Dendritic cell treated with granulocyte-macrophage colony-stimulating factor and Interleukin-4, amounts not matched to agents 40 ng/mL and 50 ng/mL, for 4 days (primary cell): ENCODE results near the gene GTF2A1.
A peak's percentile ranks its signal among the peaks of the same experiment; 100 is the strongest.

Experiments used
- H3K27ac Mint-ChIP-seq: one replicate; pipeline ENCODE4 v1.8.0; 2022; ENCODE audit warnings: mild to moderate bottlenecking, mixed read lengths
- H3K27me3 Mint-ChIP-seq: one replicate; pipeline ENCODE4 v1.8.0; 2022; ENCODE audit warnings: mild to moderate bottlenecking, mixed read lengths
- H3K36me3 Mint-ChIP-seq: one replicate; pipeline ENCODE4 v1.8.0; 2022; ENCODE audit warnings: low read depth, mixed read lengths
- H3K4me1 Mint-ChIP-seq: one replicate; pipeline ENCODE4 v1.8.0; 2022; ENCODE audit warnings: low read depth, mixed read lengths
- H3K4me3 Mint-ChIP-seq: one replicate; pipeline ENCODE4 v1.8.0; 2022; ENCODE audit warnings: mild to moderate bottlenecking, moderate library complexity, mixed read lengths
- H3K9me3 Mint-ChIP-seq: one replicate; pipeline ENCODE4 v1.8.0; 2022; ENCODE audit warnings: mixed read lengths
- intact Hi-C: fragments of 100-400 bp; cut with micrococcal nuclease; formaldehyde crosslinking; loops from one replicate; pipeline ENCODE4 v1.15.0; 2022

Gene GTF2A1

DNA sequence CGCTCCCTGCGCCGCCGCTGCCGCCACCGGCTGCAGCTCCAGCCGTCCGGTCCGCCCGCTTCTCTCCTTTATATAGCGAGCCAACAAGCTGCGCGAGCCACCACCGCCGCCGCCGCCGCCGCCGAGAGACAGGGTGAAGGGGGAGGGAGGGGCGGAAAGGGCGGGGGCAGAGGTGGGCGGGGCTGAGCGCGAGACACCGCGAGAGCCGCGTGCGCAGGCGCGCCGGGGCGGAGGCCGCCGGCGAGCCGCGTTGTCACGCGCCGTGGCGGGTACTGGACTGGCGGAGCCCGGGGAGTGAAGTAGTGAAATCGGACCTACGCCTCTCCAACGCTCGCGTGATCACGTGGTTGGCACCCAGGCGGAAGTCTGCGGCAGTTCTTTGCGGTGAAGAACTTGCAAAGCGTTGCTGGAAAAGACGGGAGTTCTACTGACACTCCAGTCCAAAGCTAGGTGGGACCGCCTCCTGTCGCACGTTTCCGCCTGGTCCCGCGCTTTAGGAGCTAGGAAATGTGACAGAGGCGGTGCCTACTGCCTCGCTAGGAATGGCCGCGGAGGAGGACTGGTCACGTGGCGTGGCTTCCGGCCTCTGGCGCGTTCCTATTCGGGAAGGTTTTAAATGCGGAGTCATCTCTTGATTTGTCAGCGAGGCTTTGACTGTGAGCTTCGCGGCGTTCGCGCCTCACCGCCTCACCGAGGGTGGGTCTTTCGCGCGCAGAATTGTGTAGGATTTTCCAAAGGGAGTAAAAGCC, at the start of gene GTF2A1:
Gene GTF2A1 (minus strand): TSS at position 130 of the 749 bp plus-strand sequence. CDS start 441 bp downstream, outside the sequence.
- Mint-ChIP-seq H3K27ac (peak within 1 kb of the TSS; percentile 100), H3K4me1 (peaks cover 30% of the 10 kb centered on the region), H3K36me3 (peaks cover 23% of the 10 kb centered on the region), H3K4me3 (peak within 1 kb of the TSS; percentile 94), H3K27me3 (no peaks in the 10 kb centered on the region), H3K9me3 (no peaks in the 10 kb centered on the region)
- intact Hi-C loops, result loop anchor here (1.0 to 2.0 kb wide), 2 partner anchors 50 to 280 kb away; partner anchors contain the start of gene CEP128

DNA sequence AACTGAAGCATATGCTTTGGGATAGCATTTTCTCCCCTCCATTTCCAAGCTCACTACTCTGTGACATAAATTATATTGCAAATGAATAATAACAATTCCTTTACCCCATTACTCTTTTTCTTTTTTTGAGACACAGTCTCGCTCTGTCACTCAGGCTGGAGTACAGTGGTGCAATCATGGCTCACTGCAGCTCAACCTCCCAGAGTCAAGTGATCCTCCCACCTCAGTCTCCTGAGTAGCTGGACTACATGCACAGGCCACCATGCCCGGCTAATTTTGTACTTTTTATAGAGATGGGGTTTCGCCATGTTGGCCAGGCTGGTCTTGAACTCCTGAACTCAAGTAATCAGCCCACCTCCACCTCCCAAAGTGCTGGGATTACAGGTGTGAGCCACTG, 49.2 kb upstream of the GTF2A1 start:
- Mint-ChIP-seq H3K4me1 (peaks cover 15% of the 10 kb centered on the region), H3K27me3 (peaks cover 9% of the 10 kb centered on the region), H3K36me3 (peaks cover 27% of the 10 kb centered on the region), H3K9me3 (no peaks in the 10 kb centered on the region), H3K4me3 (no peak overlapping the region), H3K27ac (no peak overlapping the region)
- intact Hi-C loops, result loop anchor here (1.0 kb wide), 2 partner anchors 183 to 194 kb away; no protein-coding TSS in a partner anchor

DNA sequence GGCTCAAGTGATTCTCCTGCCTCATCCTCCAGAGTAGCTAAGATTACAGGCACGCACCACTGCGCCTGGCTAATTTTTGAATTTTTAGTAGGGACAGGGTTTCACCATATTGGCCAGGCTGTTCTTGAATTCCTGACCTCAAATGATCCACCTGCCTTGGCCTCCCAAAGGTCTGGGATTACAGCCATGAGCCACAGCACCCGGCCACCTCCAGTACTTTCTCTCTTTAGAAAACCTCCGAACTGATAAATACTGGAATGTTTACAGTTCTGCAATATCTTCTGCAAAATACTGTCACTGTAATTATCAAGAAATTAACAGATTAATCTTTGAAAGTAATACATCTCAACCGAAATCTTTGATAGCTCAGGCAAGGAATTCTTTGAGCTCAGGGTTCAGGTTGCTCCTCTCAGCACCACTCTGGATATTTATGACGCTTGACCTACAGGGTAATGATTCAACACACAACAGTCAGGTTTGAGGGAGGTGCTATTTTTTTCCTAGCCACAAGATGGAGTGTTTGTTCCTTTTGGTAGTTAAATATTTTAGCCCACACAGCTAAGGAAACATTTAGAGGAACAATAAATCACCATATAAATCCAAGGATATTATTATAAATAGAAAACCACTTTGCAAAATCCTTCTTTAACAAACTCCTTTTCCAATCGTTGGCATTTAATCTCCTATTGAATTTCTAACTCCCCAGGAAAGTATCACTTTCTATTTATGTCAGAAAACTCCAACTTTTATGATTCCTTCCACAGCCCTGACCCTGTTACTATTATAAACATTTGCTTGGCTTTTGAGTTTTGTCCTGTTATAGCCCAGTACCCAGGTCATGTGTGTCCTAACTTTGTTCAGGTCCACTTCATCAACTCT, 48.6 kb upstream of the GTF2A1 start:
- Mint-ChIP-seq H3K27ac (no peak overlapping the region), H3K9me3 (no peaks in the 10 kb centered on the region), H3K4me3 (no peak overlapping the region), H3K27me3 (peaks cover 8% of the 10 kb centered on the region), H3K4me1 (peaks cover 15% of the 10 kb centered on the region), H3K36me3 (peaks cover 24% of the 10 kb centered on the region)
- intact Hi-C loops, result loop anchor here (1.0 kb wide), 2 partner anchors 184 to 195 kb away; no protein-coding TSS in a partner anchor

DNA sequence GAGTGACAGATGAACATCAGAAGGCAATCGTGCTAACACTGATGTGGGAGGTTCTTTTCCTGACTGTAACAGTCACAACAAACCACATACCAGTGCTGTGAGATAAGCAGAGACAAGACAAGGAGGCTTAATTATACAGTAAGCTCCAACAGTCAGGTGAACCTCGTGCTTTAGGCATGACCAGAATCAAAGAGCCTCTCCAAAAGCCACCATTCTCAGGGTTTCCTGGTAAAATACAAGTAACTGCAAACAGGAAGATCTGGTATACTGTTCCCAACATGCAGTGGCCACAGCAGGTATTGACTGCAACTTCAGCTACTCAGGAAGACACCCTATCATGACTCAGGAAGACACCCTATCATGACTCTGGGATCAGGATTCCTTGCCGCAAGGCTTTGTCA, 47.3 kb upstream of the GTF2A1 start:
- Mint-ChIP-seq H3K9me3 (no peaks in the 10 kb centered on the region), H3K4me3 (no peak overlapping the region), H3K4me1 (peaks cover 15% of the 10 kb centered on the region), H3K36me3 (peaks cover 22% of the 10 kb centered on the region), H3K27ac (no peak overlapping the region), H3K27me3 (peaks cover 8% of the 10 kb centered on the region)
- intact Hi-C loops, result no loop called here

DNA sequence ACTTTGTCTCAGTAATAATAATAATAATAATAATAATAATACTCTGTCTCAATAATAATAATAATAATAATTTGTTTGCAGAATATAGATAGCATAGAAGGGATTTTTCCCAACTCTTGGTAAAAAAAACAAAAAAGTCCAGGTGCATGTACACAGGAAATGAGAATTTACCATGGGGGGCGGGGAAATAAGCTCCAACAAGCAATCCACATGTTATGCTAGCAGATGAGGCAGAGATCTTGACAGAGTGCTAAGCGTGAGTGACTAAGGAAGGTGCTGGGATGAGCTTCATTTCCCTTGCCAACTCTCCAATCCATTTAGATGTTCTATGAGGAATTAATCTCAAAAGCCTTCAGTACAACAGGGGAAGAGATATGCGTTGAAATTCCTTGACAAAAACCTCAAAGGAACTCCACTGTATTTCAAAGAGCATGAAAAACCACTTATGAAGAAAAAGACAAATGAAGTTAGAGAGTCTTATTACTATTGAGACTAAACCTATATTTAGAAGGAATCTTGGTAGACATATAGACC, 44.9 kb upstream of the GTF2A1 start:
- H3K27ac Mint-ChIP-seq, result no peak overlapping the region
- H3K36me3 Mint-ChIP-seq, result peaks cover 22% of the 10 kb centered on the region
- H3K4me1 Mint-ChIP-seq, result peaks cover 13% of the 10 kb centered on the region
- H3K27me3 Mint-ChIP-seq, result peaks cover 8% of the 10 kb centered on the region
- no peak overlapping the region for H3K4me3 Mint-ChIP-seq
- intact Hi-C loops, result no loop called here
- H3K9me3 Mint-ChIP-seq, result no peaks in the 10 kb centered on the region

DNA sequence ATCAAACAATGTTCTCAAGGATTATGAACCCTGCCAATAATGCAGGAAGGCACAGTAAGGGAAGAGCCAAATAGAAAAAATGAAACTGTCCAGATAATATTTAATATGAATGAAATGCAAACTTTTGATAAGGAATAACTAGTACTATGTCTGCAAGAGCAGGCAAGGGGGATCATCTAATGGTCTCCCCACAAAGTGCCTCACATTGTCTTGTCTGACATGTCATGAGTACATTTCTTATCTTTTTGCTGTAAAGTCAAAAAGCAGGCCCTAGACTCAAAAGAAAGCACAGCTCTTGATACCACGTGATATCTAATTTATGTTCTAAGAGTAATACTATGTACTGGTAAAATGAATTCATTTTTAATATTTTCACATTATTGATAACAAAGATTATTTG, 43.9 kb upstream of the GTF2A1 start:
- Mint-ChIP-seq H3K4me3 (no peak overlapping the region), H3K9me3 (no peaks in the 10 kb centered on the region), H3K4me1 (peaks cover 3% of the 10 kb centered on the region), H3K36me3 (peaks cover 14% of the 10 kb centered on the region), H3K27ac (no peak overlapping the region), H3K27me3 (peaks cover 5% of the 10 kb centered on the region)
- intact Hi-C loops, result no loop called here

DNA sequence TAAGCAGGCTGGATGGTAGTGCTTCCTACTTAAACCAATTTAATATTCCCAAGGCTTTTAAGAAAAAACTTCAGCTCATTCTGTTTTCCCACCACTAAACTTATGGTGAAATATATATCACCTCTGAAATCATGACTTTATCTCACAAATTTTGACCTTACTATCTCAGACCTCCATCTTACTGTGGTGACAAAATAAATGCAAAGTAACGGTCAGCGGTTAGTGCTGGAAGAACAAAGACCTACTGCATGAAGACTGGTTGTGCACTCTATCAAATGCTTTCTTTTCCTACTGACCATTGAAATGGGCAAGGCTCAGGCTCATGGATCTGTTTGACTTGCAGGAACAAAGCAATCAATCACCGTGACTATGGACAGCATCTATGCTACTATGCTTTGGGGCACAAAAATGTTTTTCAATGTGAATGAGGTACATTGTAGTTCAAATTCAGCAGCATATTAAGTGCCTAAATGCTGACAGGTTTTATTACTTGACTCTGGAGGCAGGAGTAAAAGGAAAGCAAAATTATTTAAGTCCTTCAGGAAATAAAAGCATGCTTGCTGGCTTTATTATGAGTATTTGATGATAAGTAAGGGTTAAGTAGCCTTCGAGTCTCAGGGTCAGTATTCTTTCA, 43.1 kb upstream of the GTF2A1 start:
- Mint-ChIP-seq H3K36me3 (peaks cover 14% of the 10 kb centered on the region), H3K9me3 (no peaks in the 10 kb centered on the region), H3K4me3 (no peak overlapping the region), H3K27ac (no peak overlapping the region), H3K27me3 (peaks cover 4% of the 10 kb centered on the region), H3K4me1 (no peaks in the 10 kb centered on the region)
- intact Hi-C loops, result no loop called here

DNA sequence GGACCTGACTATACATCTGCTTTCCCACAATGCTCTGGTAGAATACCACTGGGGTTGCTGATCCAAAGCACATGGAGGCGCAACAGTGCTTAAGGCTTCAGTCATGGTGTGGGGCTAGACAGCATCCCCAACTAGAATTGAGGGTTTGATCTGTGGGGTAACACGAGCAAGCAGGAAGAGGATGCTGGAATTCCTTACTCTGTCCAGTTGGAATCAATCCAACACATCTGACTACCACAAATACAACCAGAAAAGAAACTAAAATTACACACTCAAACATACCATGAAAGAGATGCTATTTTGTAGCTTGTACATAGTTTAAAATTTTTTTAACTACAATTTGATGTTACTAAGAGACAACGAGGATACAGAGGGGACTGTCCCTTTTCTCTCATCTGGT, 40.4 kb upstream of the GTF2A1 start:
- H3K27ac Mint-ChIP-seq, result no peak overlapping the region
- peaks cover 9% of the 10 kb centered on the region for H3K4me1 Mint-ChIP-seq
- no peaks in the 10 kb centered on the region for H3K36me3 Mint-ChIP-seq
- H3K9me3 Mint-ChIP-seq, result no peaks in the 10 kb centered on the region
- H3K4me3 Mint-ChIP-seq, result no peak overlapping the region
- intact Hi-C loops, result no loop called here
- no peaks in the 10 kb centered on the region for H3K27me3 Mint-ChIP-seq

DNA sequence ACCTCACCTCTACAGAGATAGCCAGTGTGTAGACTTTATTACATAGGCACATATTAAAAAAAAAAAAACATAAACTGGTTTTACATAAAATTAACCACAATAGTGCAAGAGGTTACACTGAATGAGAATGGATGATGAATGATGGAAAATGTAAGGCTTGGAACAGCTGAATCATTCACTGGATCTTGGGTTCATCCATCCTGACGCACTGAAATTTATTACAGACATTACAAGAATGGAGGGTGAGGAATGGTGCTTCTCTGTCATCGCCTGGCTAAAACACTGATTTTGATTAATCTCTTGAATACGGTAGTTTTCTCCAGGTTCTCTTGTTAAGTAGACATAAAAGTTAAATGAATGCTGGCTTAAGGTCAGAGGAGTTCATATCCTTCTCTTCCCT, 40.0 kb upstream of the GTF2A1 start:
- Mint-ChIP-seq H3K27me3 (no peaks in the 10 kb centered on the region), H3K4me3 (no peak overlapping the region)

DNA sequence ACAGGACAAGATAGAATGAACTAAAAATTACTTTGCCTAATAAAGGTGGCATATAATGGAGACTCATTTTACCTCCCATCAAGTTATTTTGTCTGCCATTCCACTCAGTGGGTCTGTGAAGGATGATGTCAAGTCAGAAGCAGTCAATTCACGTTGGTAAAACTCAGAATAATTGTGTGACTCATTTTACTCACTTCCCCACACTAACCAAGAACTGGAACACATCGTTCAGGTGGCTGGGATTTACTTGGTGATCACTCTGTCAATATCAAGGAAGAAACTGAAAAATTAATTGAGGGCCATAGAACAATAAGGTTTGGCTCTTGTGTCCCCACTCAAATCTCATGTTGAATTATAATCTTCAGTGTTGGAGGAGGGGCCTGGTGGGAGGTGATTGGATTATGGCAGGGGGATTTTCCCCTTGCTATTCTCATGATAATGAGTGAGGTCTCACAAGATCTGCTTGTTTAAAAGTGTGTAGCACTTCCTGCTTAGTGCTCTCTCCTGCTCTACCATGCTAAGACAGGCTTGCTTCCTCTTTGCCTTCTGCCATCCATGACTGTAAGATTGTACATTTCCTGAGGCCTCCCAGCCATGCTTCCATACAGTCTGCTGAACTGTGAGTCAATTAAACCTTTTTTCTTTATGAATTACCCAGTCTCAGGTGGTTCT, 35.7 kb upstream of the GTF2A1 start:
- Mint-ChIP-seq H3K4me1 (peaks cover 16% of the 10 kb centered on the region), H3K36me3 (no peaks in the 10 kb centered on the region), H3K27ac (peak overlapping the region; percentile 52), H3K4me3 (no peak overlapping the region), H3K9me3 (no peaks in the 10 kb centered on the region), H3K27me3 (no peaks in the 10 kb centered on the region)
- intact Hi-C loops, result no loop called here

More for the DNA sequence above, 40.0 kb upstream of the GTF2A1 start:
- Mint-ChIP-seq H3K27ac (no peak overlapping the region), H3K9me3 (no peaks in the 10 kb centered on the region), H3K36me3 (no peaks in the 10 kb centered on the region), H3K4me1 (peaks cover 13% of the 10 kb centered on the region)
- intact Hi-C loops, result no loop called here

DNA sequence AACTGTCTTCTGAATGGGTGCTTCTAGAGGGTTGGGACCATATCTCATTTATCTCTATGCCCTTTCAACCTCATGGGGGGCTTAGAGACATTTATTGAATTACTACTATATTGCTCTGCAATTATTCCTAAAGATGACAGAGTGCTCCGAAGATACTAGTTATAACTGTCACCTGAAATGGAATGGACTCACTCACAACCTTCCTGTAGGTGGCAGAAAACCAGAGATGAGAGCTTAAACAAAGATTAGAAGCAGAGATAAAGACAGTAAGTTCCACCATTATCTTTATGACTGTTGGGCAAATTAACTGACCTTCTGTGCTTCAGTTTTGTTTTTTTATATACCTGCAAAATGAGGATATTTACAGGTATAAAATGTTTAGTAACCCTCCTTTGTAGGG, 31.5 kb upstream of the GTF2A1 start:
- Mint-ChIP-seq H3K4me1 (peaks cover 16% of the 10 kb centered on the region), H3K27me3 (no peaks in the 10 kb centered on the region), H3K27ac (no peak overlapping the region), H3K9me3 (no peaks in the 10 kb centered on the region), H3K36me3 (no peaks in the 10 kb centered on the region), H3K4me3 (no peak overlapping the region)
- intact Hi-C loops, result no loop called here

DNA sequence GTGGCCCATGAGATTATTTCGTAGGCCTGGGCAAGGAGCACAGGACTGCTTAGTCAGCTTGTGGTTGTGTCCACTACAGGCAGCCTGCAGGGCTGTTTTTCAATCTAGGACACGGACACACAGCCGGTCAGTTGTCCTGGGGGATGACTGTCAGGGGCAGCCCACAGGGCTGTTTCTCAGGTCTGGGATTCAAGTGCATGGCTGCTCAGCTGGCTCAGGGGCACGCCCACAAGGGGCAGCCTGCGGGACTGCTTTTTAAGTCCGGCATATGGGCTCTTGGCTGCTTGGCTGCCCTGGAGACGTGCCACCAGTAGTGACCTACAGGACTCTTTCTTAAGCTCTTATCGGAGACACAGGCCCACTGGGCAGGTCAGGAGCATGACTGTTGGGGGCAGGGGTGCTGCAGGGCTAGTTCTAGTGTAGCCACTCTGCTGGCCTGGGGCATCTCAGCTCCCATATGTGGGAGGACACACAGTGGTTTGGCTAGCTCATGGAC, 26.6 kb upstream of the GTF2A1 start:
- Mint-ChIP-seq H3K27ac (no peak overlapping the region), H3K36me3 (no peaks in the 10 kb centered on the region), H3K4me3 (no peak overlapping the region), H3K27me3 (no peaks in the 10 kb centered on the region), H3K9me3 (peaks cover 24% of the 10 kb centered on the region), H3K4me1 (no peaks in the 10 kb centered on the region)
- intact Hi-C loops, result no loop called here
